NCI-H2107 treated with DMSO at 0.1 percent for 48 hours (cell line): Measurements from ENCODE around the gene CIDEB.
"Not testable (repeated sequence)": the region's sequence is repeated elsewhere in the genome, so short reads cannot be mapped to it uniquely, and the experiment has no call there.

Experiments
- DNase-seq: peaks from one replicate; lab custom pipeline; 2025; ENCODE audit not compliant: unreplicated experiment; lab: John Stamatoyannopoulos, UW

The CIDEB gene

DNA sequence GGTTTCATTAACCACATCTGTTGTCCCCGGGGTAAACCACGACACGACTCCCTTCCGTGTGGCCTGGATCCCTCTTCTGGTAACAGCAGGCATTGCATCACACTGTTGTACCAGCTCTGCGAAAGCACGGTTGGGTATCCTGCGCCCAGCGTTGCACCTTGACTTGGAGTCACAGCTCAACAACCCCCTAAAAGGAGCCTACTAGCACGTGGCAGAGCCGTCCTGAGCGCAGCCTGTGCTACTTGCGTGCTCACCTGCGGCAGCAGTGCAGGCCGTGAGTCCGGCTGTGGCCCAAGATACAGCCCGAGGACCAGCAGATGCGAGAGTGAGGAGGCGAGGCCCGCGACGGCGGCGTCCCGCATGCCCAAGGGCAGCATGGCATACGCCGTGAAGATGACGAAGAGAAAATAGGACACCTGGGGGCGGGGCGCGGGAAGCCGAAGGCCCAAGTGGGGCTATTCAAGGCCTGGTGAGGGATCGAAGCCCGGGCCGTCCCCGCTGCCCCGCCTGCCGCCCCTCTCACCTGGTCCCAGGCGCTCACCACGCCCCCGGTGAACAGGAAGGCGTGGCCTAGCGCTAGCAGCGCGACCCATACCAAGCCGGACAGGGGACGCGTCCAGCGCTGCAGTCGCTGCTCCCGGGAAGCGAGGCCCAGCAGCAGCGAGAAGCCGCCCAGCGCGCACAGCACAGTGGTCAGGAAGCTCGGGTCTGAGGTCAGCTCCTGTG is 24.7 kb upstream of the CIDEB start:
- peak; percentile 56 for DNase-seq

DNA sequence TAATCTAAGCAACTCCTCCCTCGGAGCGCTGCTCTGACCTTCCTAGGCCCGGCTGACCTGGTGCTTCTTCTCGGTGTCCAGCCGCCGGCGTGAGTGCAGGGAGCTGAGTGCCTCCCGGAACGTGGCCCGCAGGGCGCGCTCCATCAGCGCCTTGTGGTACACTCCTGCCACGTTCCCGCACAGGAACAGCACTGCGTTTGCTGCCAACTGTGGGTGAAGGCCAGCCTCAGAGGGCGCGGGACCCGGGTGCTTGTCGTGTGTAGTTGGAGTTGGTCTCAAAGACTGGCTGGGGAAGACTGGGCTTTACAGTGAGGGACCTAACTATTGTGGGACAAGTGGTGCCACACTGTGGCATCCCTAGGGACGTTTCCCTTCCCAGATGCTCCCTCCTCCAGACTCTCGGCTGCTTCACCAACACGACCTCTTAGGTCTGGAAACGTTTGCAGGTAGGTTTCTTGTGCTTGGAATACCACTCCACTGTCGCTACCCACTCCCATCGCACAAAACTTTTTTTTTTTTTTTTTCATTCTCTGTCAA is 24.0 kb upstream of the CIDEB start:
- no peak for DNase-seq

DNA sequence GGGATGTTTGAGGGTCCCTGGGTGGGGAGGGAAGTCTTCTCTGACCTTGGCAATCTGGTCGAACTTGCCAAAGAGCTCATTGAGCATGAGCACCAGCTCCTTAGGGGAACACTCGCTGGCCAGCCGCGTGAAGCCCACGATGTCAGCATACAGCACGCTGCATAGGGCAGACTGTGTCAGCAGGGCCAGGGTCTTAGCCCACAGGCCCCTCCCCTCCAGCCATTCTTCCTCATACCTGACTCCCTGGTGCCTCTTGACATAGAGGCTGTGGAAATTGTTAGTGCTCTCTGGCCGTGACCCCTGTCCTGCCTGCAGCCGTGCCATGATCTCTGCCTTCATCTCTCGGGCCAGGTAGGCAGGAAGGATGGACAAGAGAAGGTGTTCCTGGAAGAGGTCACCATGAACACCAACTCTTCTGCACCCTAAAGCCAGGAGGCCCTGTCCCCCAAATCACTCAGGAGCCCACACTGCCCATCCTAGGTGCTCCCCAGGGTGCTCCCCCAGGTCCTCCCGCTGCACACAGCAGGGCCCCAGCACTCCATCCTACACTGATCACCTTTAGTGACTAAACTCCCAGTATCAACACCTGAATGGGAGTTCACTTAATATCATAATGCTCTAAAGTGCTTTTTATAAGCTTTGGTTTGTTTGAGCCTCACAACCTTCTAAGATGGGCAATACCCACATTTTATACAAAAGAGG is 23.3 kb upstream of the CIDEB start:
- no peak for DNase-seq

DNA sequence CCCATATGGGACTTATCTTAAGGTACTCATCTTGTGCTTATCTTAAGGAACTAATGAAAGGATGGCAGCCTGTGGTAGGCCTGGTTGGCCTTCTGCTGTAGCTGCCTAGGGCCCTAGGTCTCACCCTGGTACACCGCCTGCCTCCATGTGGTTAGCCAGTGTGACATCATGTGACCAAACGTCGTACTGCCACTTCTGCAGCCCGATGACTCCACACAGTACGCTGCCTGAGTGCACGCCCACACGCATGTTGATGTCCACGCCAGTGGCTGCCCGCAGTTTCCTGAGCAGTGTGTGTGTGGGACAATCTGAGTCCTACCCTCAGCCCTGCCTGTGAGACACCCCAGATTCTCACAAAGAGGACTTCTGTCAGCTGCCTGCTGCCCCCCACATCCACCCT is 22.0 kb upstream of the CIDEB start:
- DNase-seq = no peak

DNA sequence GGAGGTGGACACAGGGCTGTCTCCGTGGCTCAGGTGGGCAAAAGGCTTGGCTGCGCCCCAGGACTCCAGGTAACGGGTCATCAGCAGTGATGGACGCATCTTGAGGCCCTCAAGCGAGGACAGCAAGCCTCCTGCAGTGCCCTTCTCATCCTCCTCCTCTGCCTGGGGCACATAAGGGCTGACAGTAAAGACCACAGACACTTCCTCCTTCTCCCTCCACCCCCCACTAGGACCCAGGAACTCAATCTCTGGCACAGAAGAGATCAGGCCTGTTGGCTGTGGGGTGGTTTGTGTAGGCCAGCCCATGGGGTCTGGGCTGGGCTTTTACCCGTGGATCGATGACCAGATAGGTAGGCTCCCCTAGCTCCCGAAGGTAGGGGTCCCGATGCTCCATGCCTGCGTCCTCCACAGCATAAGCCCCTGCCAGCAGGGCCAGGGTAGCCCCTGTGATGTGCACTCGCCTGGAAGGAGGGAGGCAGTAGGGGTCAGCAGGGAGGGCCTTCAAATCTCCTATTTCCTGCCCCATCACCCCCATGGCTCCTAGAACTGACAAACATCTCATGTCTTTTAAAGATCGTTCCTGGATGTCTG is 21.4 kb upstream of the CIDEB start:
- DNase-seq = no peak

DNA sequence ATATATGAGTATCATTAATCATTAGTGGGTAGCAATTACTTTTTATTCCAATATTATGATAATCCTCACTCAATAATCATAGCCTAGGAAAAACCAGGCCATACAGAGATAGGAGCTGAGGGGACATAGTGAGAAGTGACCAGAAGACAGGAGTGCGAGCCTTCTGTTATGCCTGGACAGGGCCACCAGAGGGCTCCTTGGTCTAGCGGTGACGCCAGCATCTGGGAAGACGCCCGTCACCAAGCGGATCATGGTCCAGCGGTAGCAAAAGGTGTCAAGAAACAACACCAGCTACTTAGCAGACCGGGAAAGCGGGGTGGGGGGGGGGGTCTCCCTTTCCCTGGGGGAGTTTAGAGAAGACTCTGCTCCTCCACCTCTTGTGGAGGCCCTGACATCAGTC is 20.1 kb upstream of the CIDEB start:
- not testable (repeated sequence) for DNase-seq

DNA sequence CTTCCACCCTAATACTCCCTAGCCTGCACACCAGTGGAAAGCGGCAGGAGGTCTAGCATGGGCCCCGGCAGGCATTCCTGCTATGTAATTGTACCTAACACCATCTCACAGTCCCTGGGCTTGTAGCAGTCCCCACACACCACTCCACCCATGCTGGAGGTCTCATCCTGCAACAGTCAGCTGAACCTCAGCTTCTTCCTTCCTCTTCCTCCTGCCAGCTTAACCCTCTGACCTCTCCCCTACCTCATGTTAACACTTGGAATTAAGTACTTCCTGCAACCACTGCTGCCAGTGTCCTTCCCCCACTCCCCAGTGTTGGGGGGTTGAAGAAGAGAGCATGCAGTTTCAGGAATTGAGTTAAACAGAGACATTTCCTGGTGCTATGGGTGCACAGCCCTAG is 19.5 kb upstream of the CIDEB start:
- DNase-seq = no peak

DNA sequence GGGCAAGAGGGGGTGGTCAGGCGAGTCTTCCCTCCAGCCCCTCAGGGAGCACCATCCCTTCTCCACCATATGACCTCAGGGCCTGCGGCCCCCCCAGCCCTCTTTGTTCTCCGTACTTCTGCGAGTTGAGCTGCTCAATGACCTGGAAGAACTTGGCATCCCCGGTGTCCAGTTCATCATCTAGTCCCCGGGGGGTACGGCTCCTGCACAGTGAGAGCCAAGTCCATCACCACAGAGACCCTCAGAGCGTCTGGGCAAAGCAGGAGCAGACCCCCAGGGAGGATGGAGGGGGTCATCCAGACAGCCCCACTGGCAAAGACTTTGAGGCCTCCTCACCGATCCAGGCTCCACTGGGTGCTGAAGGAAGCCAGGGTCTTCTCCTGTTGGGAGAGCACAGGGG is 18.2 kb upstream of the CIDEB start:
- DNase-seq = no peak

DNA sequence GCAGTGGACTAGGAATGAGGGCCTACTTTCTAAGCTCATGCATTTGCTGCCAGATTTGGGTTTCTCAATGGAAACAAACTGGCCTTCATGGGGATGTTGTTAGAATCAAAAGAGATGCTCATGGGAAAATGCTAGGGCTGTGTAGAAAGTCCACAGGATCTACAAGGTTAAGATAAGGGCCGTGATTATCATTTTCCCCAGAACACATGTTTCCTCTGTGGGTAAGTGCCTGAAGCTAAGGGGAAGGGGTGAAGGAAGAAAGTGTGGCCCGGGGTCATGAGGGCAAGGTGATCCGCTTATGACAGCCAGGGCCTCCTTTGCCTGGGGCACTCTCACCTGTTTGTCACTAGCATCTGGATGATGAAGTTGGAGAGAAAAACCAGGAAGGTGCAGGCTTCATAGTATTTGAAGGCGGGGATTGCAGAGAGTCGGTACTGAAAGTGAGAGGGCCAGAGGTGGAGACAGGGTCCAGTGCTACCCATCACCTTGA is 17.3 kb upstream of the CIDEB start:
- no peak for DNase-seq

DNA sequence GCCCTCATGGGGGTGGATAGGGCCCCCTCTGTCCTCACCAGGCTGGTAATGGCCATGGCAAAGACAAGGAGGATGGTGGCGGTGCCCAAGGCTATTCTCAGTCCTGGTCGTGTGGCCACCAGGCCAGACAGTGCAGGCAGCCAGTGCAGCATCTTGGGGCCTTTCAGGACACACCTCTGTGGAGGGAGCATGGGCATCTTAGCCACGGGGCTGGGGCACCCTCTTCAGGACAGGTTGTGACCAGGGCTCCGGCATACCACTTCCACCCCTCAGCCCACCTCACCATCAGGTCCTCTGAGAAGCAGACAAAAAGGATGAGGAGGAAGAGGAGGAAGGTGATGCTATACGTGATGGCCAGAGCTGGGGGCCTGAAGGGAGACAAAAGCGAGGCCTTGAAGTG is 16.2 kb upstream of the CIDEB start:
- DNase-seq = no peak

DNA sequence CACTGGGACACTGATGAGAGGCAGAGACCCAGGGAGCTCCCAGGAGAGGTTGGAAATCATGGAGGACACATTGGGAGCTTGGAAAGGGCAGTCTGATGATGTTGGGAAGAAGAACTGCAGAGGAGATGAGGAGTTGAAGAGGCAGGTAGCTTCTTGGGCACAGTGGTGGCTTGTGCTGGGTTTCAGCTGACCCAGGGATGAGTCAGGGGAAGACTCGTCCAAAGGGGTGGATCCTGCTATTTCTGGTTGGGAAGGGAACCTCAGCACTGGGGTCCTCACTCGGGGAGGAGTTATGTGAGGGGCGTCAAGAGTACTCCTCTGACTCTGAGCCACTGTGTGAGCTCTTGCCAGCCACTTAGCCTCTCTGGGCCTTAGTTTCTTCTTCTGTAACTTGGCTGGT is 15.6 kb upstream of the CIDEB start:
- no peak for DNase-seq

DNA sequence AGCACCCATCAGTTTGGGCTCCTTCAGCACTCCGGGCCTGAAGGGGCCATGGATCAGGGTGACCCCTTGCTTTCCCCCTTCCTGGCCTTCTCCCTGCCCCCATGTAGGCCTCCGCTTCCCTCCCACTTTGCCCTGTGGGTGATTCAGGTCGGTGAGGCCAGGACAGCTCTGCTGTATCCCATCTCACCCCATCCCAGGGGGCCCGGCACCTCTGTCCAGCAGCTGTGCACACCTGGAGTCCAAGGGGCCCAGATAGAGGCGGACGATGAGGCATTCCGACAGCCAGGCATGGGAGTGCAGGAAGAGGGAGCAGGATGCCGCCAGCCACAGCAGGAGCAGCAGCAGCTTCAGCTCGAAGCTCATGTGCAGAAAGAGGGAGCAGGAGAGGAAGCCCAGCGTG is 14.9 kb upstream of the CIDEB start:
- no peak for DNase-seq

DNA sequence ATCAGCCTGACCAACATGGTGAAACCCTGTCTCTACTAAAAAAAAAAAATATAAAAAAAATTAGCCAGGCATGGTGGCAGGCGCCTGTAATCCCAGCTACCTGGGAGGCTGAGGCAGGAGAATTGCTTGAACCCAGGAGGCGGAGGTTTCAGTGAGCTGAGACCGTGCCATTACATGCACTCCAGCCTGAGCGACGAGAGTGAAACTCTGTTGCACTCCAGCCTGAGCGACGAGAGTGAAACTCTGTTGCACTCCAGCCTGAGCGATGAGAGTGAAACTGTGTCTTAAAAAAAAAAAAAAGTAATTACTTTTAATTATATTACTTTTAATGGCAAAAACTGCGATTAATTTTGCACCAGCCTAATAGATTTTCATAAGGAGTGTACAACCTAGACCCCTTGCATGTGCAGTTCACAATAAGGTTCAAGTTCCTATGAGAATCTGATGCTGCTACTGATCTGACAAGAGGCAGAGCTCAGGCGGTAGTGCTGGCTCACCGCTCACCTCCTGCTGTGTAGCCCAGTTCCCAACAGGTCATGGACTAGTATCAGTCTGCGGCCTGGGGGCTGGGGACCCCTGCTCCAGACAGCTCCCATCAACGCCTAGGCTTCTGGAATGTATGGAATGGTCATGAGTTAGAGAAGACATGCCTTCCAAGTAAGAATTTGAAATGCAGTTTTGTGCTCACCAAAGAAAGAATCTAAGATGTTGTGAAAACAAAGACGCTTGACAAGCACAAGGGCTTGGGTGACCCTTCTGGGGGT is 13.6 kb upstream of the CIDEB start:
- no peak for DNase-seq

DNA sequence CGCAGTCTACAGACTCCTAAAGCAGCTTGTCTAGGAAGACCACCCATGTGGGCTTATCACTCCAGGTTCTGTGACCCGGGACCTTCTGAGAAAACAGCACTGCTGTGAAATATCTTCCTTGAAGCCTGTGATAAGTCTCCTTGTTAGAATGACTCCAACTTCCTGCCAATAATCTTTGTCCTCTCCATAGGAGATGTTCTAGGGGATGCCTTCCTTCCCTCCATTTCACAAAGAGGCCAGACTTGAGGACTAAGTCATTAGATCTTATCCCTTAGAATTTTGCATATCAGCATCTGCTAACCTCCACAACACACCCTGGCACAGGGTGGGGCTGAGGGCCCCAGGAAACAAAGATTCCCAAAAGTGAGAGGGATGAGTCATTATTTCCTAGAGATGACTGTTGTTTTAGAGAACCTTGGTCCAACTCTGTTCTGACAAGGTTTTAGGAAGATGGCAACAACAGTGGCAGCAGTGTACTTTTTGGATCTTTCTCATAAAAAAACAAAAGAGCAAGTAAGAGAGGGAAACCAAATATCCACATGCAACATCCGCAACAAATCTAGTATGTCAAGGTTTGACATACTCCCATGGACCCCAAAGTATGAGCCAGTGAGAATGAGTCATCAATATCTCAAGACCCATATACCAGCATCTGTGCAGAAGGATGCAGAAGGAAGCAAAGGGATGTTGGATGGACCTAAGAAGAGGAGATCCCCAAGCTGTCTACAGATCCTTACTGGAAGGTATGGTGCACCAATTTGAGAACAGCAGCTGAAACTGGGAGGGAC is 9.6 kb upstream of the CIDEB start:
- DNase-seq = no peak

DNA sequence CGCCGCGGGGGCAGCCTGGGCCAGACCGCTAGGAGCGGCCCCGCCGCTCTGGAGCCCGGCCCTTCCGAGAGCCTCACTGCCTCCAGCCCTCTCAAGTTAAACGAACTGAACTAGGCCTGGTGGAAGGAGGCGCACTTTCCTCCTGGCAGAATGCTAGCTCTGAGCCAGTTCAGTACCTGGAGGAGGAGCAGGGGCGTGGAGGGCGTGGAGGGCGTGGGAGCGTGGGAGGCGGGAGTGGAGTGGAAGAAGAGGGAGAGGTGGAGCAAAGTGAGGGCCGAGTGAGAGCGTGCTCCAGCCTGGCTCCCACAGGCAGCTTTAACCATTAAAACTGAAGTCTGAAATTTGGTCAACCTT is 8.8 kb upstream of the CIDEB start:
- no peak for DNase-seq

DNA sequence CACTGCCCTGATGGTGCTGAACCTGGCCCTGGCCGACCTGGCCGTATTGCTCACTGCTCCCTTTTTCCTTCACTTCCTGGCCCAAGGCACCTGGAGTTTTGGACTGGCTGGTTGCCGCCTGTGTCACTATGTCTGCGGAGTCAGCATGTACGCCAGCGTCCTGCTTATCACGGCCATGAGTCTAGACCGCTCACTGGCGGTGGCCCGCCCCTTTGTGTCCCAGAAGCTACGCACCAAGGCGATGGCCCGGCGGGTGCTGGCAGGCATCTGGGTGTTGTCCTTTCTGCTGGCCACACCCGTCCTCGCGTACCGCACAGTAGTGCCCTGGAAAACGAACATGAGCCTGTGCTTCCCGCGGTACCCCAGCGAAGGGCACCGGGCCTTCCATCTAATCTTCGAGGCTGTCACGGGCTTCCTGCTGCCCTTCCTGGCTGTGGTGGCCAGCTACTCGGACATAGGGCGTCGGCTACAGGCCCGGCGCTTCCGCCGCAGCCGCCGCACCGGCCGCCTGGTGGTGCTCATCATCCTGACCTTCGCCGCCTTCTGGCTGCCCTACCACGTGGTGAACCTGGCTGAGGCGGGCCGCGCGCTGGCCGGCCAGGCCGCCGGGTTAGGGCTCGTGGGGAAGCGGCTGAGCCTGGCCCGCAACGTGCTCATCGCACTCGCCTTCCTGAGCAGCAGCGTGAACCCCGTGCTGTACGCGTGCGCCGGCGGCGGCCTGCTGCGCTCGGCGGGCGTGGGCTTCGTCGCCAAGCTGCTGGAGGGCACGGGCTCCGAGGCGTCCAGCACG is 8.2 kb upstream of the CIDEB start:
- DNase-seq = no peak

DNA sequence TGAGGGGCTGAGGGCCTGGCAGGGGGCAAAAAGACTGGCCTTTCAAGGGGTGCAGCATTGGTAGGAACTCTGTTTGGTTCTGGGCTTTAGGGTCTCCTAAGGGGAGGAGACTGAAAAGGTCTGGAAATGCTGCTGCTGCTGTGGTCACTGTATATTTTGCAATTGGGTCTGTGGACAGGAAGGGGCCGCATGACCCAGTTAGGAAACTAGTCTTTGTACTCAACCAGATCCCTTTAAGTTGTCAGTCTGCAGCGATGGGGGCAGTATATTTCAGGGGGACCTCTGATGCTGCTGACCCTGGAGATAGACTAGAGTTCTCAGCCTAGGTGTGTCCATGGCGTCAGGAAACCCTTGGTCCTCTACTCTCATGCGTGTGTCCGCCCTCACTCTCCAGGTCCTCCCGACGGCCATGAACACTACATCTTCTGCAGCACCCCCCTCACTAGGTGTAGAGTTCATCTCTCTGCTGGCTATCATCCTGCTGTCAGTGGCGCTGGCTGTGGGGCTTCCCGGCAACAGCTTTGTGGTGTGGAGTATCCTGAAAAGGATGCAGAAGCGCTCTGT is 7.5 kb upstream of the CIDEB start:
- DNase-seq = no peak

DNA sequence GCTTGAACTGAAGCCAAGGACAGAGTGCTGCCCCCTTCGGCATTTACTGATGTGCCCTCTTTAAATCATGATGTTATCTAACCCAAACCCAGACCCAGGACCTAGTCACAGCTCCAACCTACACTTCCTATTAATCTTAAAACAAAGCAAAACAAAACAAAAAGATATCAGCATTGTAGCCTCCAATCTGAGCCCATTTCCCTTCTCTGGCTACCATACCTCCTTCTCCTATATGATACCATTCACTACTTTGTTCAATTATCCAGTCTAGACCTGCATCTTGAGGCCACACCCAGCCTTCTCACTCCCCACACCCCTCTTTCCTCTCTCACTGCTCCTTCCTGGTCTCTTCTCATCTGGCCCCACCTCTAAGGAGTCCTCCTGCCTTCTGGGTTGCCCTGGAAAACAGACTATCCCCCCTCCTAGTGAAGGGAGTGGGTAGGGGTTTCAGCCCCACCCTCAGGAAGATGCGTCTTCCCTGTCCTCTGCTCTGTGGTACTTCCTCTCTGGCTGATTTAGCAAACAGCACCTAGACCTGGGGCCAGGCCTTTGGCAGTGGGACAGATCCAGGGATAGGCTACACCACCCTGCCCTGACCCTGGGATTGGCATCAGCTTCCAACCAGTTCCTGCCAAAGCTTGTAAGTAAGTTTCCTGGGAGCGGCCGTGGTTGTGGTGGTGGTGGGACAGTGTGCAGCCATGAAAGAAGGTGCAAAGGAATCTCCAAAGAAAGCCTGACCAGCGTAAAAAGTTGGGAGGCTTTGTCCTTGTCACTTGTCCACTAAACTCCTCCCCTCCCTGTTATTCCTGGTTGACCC is 6.8 kb upstream of the CIDEB start:
- no peak for DNase-seq

DNA sequence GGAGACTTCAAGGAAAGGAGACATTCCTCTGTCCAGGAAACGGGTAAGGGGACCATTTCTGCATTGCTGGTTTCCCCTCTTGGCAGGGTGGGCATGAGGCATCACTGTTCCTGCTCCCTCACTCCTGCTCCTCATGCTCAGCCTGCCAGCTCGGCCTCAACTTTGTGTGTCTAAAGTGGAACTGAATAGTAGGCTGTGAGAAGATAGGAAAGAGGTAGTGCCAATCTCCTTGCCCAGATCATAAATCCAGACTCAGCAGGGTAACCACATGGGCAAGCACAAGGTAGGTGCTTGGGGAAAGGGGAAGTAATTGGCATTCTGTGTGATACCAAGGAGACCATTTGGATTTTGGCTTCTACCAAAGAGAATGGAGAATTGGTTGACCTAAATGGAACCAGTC is 6.1 kb upstream of the CIDEB start:
- DNase-seq = no peak
